OCI-LY3 (cell line): Measurements from ENCODE around the gene TANC1.

ENCODE experiments used
- H2AFZ ChIP-seq: fragments of 200-600, 300-600 bp; shearing (Covaris generic); 2 replicates; pipeline ENCODE4 v1.6.0; 2014; ENCODE audit warnings: antibody characterized with exemption, low read depth, low read length
- H3K27ac ChIP-seq: fragments of 200-600, 300-600 bp; sonication (generic); 2 replicates; pipeline ENCODE4 v1.5.1; 2014; ENCODE audit warnings: mild to moderate bottlenecking, low read length, moderate library complexity, mixed read lengths
- H3K27me3 ChIP-seq: fragments of 200-600, 300-600 bp; sonication (generic); 2 replicates; pipeline ENCODE4 v1.6.1; 2014; ENCODE audit warnings: low read depth, low read length, mixed read lengths
- H3K36me3 ChIP-seq: fragments of 200-600, 300-600 bp; sonication (generic); replicated peaks from 2 replicates; pipeline ENCODE3; 2014; ENCODE audit warnings: low read depth, low read length, mixed read lengths
- H3K4me1 ChIP-seq: fragments of 300-600, 200-600 bp; sonication (generic); 2 replicates; pipeline ENCODE4 v1.6.1; 2014; ENCODE audit warnings: low read length, mixed read lengths
- H3K4me2 ChIP-seq: fragments of 200-600, 300-600 bp; sonication (generic); 2 replicates; pipeline ENCODE4 v1.6.1; 2014; ENCODE audit warnings: low read length, mixed read lengths
- H3K4me3 ChIP-seq: fragments of 300-600, 200-600 bp; sonication (generic); 2 replicates; pipeline ENCODE4 v1.5.1; 2014; ENCODE audit warnings: antibody characterized with exemption, mild to moderate bottlenecking, low read length, moderate library complexity
- H3K79me2 ChIP-seq: fragments of 300-600, 200-600 bp; shearing (Covaris generic); 2 replicates; pipeline ENCODE4 v1.6.1; 2014; ENCODE audit warnings: mild to moderate bottlenecking, low read length, mixed read lengths
- H3K9ac ChIP-seq: fragments of 300-600, 200-600 bp; shearing (Covaris generic); 2 replicates; pipeline ENCODE4 v1.6.0; 2014; ENCODE audit warnings: mild to moderate bottlenecking, low read length, moderate library complexity
- H3K9me3 ChIP-seq: fragments of 200-600, 300-600 bp; shearing (Covaris generic); 2 replicates; pipeline ENCODE4 v1.6.1; 2014; ENCODE audit warnings: low read length, mixed read lengths; ENCODE audit not compliant: insufficient read depth
- H4K20me1 ChIP-seq: fragments of 200-600, 300-600 bp; sonication (generic); 2 replicates; pipeline ENCODE4 v1.6.1; 2016; ENCODE audit warnings: low read length, mixed read lengths; ENCODE audit not compliant: insufficient read depth
- CTCF ChIP-seq: fragments of 200-600, 300-600 bp; sonication (generic); IDR thresholded peaks from 2 replicates; pipeline ENCODE4 v1.5.1; 2014; ENCODE audit warnings: antibody characterized with exemption, low read length, low read depth
- EZH2phosphoT487 ChIP-seq: fragments of 200-600 bp; shearing (Covaris generic); IDR thresholded peaks from 2 replicates; pipeline ENCODE4 v1.6.1; 2018; ENCODE audit warnings: antibody characterized with exemption, mixed run types, low read depth

The TANC1 gene

GRCh38 chr2:159262904-159263303 is 294.5 kb downstream of the TANC1 start:
- no peak overlapping the region for H3K4me2 ChIP-seq
- TF ChIP-seq EZH2phosphoT487 (no peak), CTCF (no peak)
- H3K79me2 ChIP-seq, result no peaks in the 10 kb centered on the region
- H3K4me1 ChIP-seq, result no peaks in the 10 kb centered on the region
- H3K4me3 ChIP-seq, result no peak overlapping the region
- no peaks in the 10 kb centered on the region for H3K9me3 ChIP-seq
- no peak overlapping the region for H3K27ac ChIP-seq
- H3K27me3 ChIP-seq, result no peaks in the 10 kb centered on the region
- peaks cover 2% of the 10 kb centered on the region for H3K36me3 ChIP-seq
- H2AFZ ChIP-seq, result no peak overlapping the region
- H4K20me1 ChIP-seq, result no peaks in the 10 kb centered on the region
- no peak overlapping the region for H3K9ac ChIP-seq

GRCh38 chr2:159265171-159265576 is 296.7 kb downstream of the TANC1 start:
- no peaks in the 10 kb centered on the region for H3K79me2 ChIP-seq
- no peaks in the 10 kb centered on the region for H4K20me1 ChIP-seq
- no peak overlapping the region for H3K4me3 ChIP-seq
- H3K27ac ChIP-seq, result no peak overlapping the region
- H3K4me2 ChIP-seq, result no peak overlapping the region
- H3K36me3 ChIP-seq, result peaks cover 2% of the 10 kb centered on the region
- no peaks in the 10 kb centered on the region for H3K4me1 ChIP-seq
- no peaks in the 10 kb centered on the region for H3K9me3 ChIP-seq
- TF ChIP-seq CTCF, result no peak
- no peak for TF ChIP-seq EZH2phosphoT487
- no peak overlapping the region for H3K9ac ChIP-seq
- no peak overlapping the region for H2AFZ ChIP-seq
- no peaks in the 10 kb centered on the region for H3K27me3 ChIP-seq

GRCh38 chr2:159266554-159266953 is 298.1 kb downstream of the TANC1 start:
- Histone ChIP-seq H3K79me2 (no peaks in the 10 kb centered on the region), H3K4me2 (no peak overlapping the region), H3K9me3 (no peaks in the 10 kb centered on the region), H3K4me1 (no peaks in the 10 kb centered on the region), H3K36me3 (peaks cover 5% of the 10 kb centered on the region), H3K27me3 (no peaks in the 10 kb centered on the region), H3K27ac (no peak overlapping the region), H3K4me3 (no peak overlapping the region), H3K9ac (no peak overlapping the region), H4K20me1 (no peaks in the 10 kb centered on the region), H2AFZ (no peak overlapping the region)
- TF ChIP-seq EZH2phosphoT487 (no peak), CTCF (no peak)

GRCh38 chr2:159267921-159268320 is 299.5 kb downstream of the TANC1 start:
- no peak overlapping the region for H3K27ac ChIP-seq
- no peak overlapping the region for H3K4me3 ChIP-seq
- H3K79me2 ChIP-seq, result no peaks in the 10 kb centered on the region
- H3K4me2 ChIP-seq, result no peak overlapping the region
- TF ChIP-seq EZH2phosphoT487 (no peak), CTCF (no peak)
- H3K27me3 ChIP-seq, result no peaks in the 10 kb centered on the region
- no peaks in the 10 kb centered on the region for H3K4me1 ChIP-seq
- H3K9ac ChIP-seq, result no peak overlapping the region
- no peaks in the 10 kb centered on the region for H4K20me1 ChIP-seq
- H3K36me3 ChIP-seq, result peaks cover 5% of the 10 kb centered on the region
- no peak overlapping the region for H2AFZ ChIP-seq
- H3K9me3 ChIP-seq, result no peaks in the 10 kb centered on the region
